MG63 (cell line): ENCODE results near the gene NAA35. TPM values are rescaled to one million over a fixed set of nuclear protein-coding genes. Genes with fewer than 3 reads are reported as not detected.
"Not testable (repeated sequence)": the region's sequence is repeated elsewhere in the genome, so short reads cannot be mapped to it uniquely, and the experiment has no call there.

Experiments
- DNase-seq: peaks from one replicate; pipeline ENCODE4 v3.0.0-alpha.2; 2020
- H3K27me3 ChIP-seq: fragments of 250-450 bp; sonication (Bioruptor Pico); 2 replicates; pipeline ENCODE4 v1.5.1; 2020; ENCODE audit warnings: mild to moderate bottlenecking, moderate library complexity
- H3K36me3 ChIP-seq: fragments of 250-450 bp; sonication (Bioruptor Pico); 2 replicates; pipeline ENCODE4 v1.5.1; 2020; ENCODE audit warnings: mild to moderate bottlenecking, moderate library complexity
- H3K4me3 ChIP-seq: fragments of 250-450 bp; sonication (Bioruptor Pico); 2 replicates; pipeline ENCODE4 v1.5.1; 2020; ENCODE audit warnings: mild to moderate bottlenecking, moderate library complexity
- H3K9me3 ChIP-seq: fragments of 250-450 bp; sonication (Bioruptor Pico); 2 replicates; pipeline ENCODE4 v1.5.1; 2020; ENCODE audit warnings: mild to moderate bottlenecking, moderate library complexity
- total RNA-seq: library from RNA; depleted of rRNA; stranded (reverse); fragments of >200 nt; shearing (Covaris generic); gene quantifications from 2 replicates; pipeline ENCODE4 v1.2.3, GENCODE V29; 2014; ENCODE audit warnings: low replicate concordance; rRNA removed

NAA35 gene
- 28.1 and 41.6 TPM in 2 replicates for total RNA-seq

- DNase-seq, result peak; percentile 98
Observed at GRCh38 chr9:85940832-85941621, at the start of gene NAA35. Gene NAA35 (plus strand): TSS chr9:85941146. CDS start chr9:85942160, 1,014 bp downstream.

GRCh38 chr9:85892401-85892800 is 48.5 kb upstream of the NAA35 start:
- Histone ChIP-seq H3K4me3 (no peak overlapping the region), H3K27me3 (no peaks in the 10 kb centered on the region), H3K9me3 (no peaks in the 10 kb centered on the region), H3K36me3 (no peaks in the 10 kb centered on the region)
- no peak for DNase-seq

More at GRCh38 chr9:85940832-85941621, at the start of gene NAA35:
- H3K36me3 ChIP-seq, result peaks cover 38% of the 10 kb centered on the region
- H3K9me3 ChIP-seq, result no peaks in the 10 kb centered on the region
- peak within 1 kb of the TSS; percentile 96 for H3K4me3 ChIP-seq
- no peaks in the 10 kb centered on the region for H3K27me3 ChIP-seq

- Histone ChIP-seq H3K4me3 (no peak overlapping the region), H3K9me3 (no peaks in the 10 kb centered on the region), H3K27me3 (no peaks in the 10 kb centered on the region), H3K36me3 (no peaks in the 10 kb centered on the region)
- DNase-seq, result no peak
Observed at GRCh38 chr9:85895685-85896084, 45.3 kb upstream of the NAA35 start.

- no peaks in the 10 kb centered on the region for H3K27me3 ChIP-seq
- no peak for DNase-seq
Observed at GRCh38 chr9:85897848-85898247, 43.1 kb upstream of the NAA35 start.

GRCh38 chr9:85898332-85898731 is 42.6 kb upstream of the NAA35 start:
- Histone ChIP-seq H3K36me3 (no peaks in the 10 kb centered on the region), H3K4me3 (no peak overlapping the region), H3K9me3 (no peaks in the 10 kb centered on the region), H3K27me3 (no peaks in the 10 kb centered on the region)
- no peak for DNase-seq

More at GRCh38 chr9:85897848-85898247, 43.1 kb upstream of the NAA35 start:
- Histone ChIP-seq H3K36me3 (no peaks in the 10 kb centered on the region), H3K9me3 (no peaks in the 10 kb centered on the region), H3K4me3 (no peak overlapping the region)

- Histone ChIP-seq H3K9me3 (no peaks in the 10 kb centered on the region), H3K4me3 (no peak overlapping the region), H3K36me3 (no peaks in the 10 kb centered on the region), H3K27me3 (no peaks in the 10 kb centered on the region)
- no peak for DNase-seq
Observed at GRCh38 chr9:85899388-85899787, 41.6 kb upstream of the NAA35 start.

GRCh38 chr9:85900504-85901201 is 40.3 kb upstream of the NAA35 start:
- H3K27me3 ChIP-seq, result no peaks in the 10 kb centered on the region
- no peaks in the 10 kb centered on the region for H3K9me3 ChIP-seq
- H3K4me3 ChIP-seq, result no peak overlapping the region
- no peaks in the 10 kb centered on the region for H3K36me3 ChIP-seq
- DNase-seq, result peak; percentile 26

GRCh38 chr9:85904975-85905374 is 36.0 kb upstream of the NAA35 start:
- H3K27me3 ChIP-seq, result no peaks in the 10 kb centered on the region
- no peaks in the 10 kb centered on the region for H3K9me3 ChIP-seq
- no peak for DNase-seq
- no peaks in the 10 kb centered on the region for H3K36me3 ChIP-seq
- H3K4me3 ChIP-seq, result no peak overlapping the region

- Histone ChIP-seq H3K36me3 (no peaks in the 10 kb centered on the region), H3K27me3 (no peaks in the 10 kb centered on the region), H3K9me3 (no peaks in the 10 kb centered on the region), H3K4me3 (no peak overlapping the region)
- no peak for DNase-seq
Observed at GRCh38 chr9:85905957-85906356, 35.0 kb upstream of the NAA35 start.

- Histone ChIP-seq H3K27me3 (no peaks in the 10 kb centered on the region), H3K9me3 (no peaks in the 10 kb centered on the region), H3K36me3 (no peaks in the 10 kb centered on the region), H3K4me3 (no peak overlapping the region)
- DNase-seq, result no peak
Observed at GRCh38 chr9:85909390-85909789, 31.6 kb upstream of the NAA35 start.

- Histone ChIP-seq H3K4me3 (no peak overlapping the region), H3K36me3 (no peaks in the 10 kb centered on the region), H3K9me3 (no peaks in the 10 kb centered on the region), H3K27me3 (0 out of 2 replicates have a peak, but pooled peaks cover 2% of the 10 kb centered on the region)
- no peak for DNase-seq
Observed at GRCh38 chr9:85914108-85914507, 26.8 kb upstream of the NAA35 start.

- Histone ChIP-seq H3K4me3 (no peak overlapping the region), H3K27me3 (0 out of 2 replicates have a peak, but pooled peaks cover 2% of the 10 kb centered on the region), H3K9me3 (no peaks in the 10 kb centered on the region), H3K36me3 (no peaks in the 10 kb centered on the region)
- DNase-seq, result no peak
Observed at GRCh38 chr9:85917756-85918155, 23.2 kb upstream of the NAA35 start.

- DNase-seq, result no peak
- no peaks in the 10 kb centered on the region for H3K36me3 ChIP-seq
- H3K9me3 ChIP-seq, result no peaks in the 10 kb centered on the region
- H3K4me3 ChIP-seq, result no peak overlapping the region
- H3K27me3 ChIP-seq, result peaks cover 2% of the 10 kb centered on the region; the same call in 1 of the 2 replicates
Observed at GRCh38 chr9:85925493-85925892, 15.5 kb upstream of the NAA35 start.

- no peaks in the 10 kb centered on the region for H3K9me3 ChIP-seq
Observed at GRCh38 chr9:85927076-85927475, 13.9 kb upstream of the NAA35 start.

GRCh38 chr9:85931495-85931894 is 9.5 kb upstream of the NAA35 start:
- no peak for DNase-seq
- peaks cover 2% of the 10 kb centered on the region; the same call in 1 of the 2 replicates for H3K27me3 ChIP-seq
- H3K9me3 ChIP-seq, result no peaks in the 10 kb centered on the region
- no peaks in the 10 kb centered on the region for H3K36me3 ChIP-seq
- H3K4me3 ChIP-seq, result no peak overlapping the region

More at GRCh38 chr9:85927076-85927475, 13.9 kb upstream of the NAA35 start:
- DNase-seq, result no peak
- H3K36me3 ChIP-seq, result no peaks in the 10 kb centered on the region
- H3K4me3 ChIP-seq, result no peak overlapping the region
- H3K27me3 ChIP-seq, result peaks cover 2% of the 10 kb centered on the region; the same call in 1 of the 2 replicates

GRCh38 chr9:85935950-85936349 is 5.0 kb upstream of the NAA35 start:
- H3K36me3 ChIP-seq, DNase-seq, H3K9me3 ChIP-seq, H3K27me3 ChIP-seq, H3K4me3 ChIP-seq: not testable (repeated sequence)

GRCh38 chr9:85940275-85940831 is 593 bp upstream of the NAA35 start:
- Histone ChIP-seq H3K27me3 (no peaks in the 10 kb centered on the region), H3K9me3 (no peaks in the 10 kb centered on the region), H3K4me3 (peak overlapping the region; percentile 96), H3K36me3 (peaks cover 34% of the 10 kb centered on the region)
- DNase-seq, result no peak
